B cell (primary cell): ENCODE measurements around the gene RP9. TPM values are rescaled to one million over a fixed set of nuclear protein-coding genes. Genes with fewer than 3 reads are reported as not detected.

Source experiments
- ATAC-seq: fragments of 200-7000 bp; cut with Tn5 transposase; one replicate; pipeline ENCODE4 v1.10.0; 2021; ENCODE audit warnings: low read depth, mild to moderate bottlenecking, moderate number of reproducible peaks, moderate library complexity
- CTCF ChIA-PET: fragments of 350-600 bp; sonication (Branson Sonifier 250); formaldehyde crosslinking; loops from one replicate; lab custom pipeline; 2021; ENCODE audit warnings: antibody characterized with exemption, inconsistent platforms; lab: Charles Lee
- POLR2A ChIA-PET: fragments of 350-600 bp; sonication (Branson Sonifier 250); formaldehyde crosslinking; loops from one replicate; lab custom pipeline; 2021; ENCODE audit warnings: antibody characterized with exemption; lab: Charles Lee
- DNase-seq: peaks from one replicate; pipeline ENCODE4 v3.0.0; 2013
- H2AFZ ChIP-seq: 2 replicates; pipeline ENCODE4 v1.6.1; 2012; ENCODE audit warnings: mild to moderate bottlenecking, low read depth, low read length; ENCODE audit not compliant: insufficient read depth, poor library complexity, severe bottlenecking
- H3K27ac ChIP-seq, 2 donors: 1 replicate in 1 of 2; 2 replicates in 1 of 2; pipeline ENCODE4 v1.5.1; 2012 to 2013; ENCODE audit warnings: low read length in 2 of 2, mild to moderate bottlenecking in 2 of 2, moderate library complexity in 1 of 2
- H3K27me3 ChIP-seq, 4 experiments: fragments of 200-600 bp in 1 of 4; sonication (generic) in 1 of 4; replicated peaks in 1 of 4; 1 replicate in 2 of 4; 2 replicates in 2 of 4; pipeline versions ENCODE4 v1.6.1 to v1.7.0; 2013 to 2016; ENCODE audit warnings: low read length in 3 of 4, mild to moderate bottlenecking in 2 of 4, mixed read lengths in 1 of 4, moderate library complexity in 1 of 4; ENCODE audit not compliant: insufficient read depth in 4 of 4, control insufficient read depth in 3 of 4; ENCODE audit errors: control extremely low read depth in 1 of 4
- H3K36me3 ChIP-seq, 2 experiments: replicated peaks in 1 of 2; 1 replicate in 1 of 2; 2 replicates in 1 of 2; pipeline versions ENCODE4 v1.6.1 to v1.7.1; 2013; ENCODE audit warnings: low read length in 1 of 2; ENCODE audit not compliant: insufficient read depth in 2 of 2, control insufficient read depth in 1 of 2; ENCODE audit errors: control extremely low read depth in 1 of 2, extremely low read depth in 1 of 2
- H3K4me1 ChIP-seq, 2 donors: fragments of 200-600 bp in 1 of 2; sonication (generic) in 1 of 2; 1 replicate in 1 of 2; 2 replicates in 1 of 2; pipeline versions ENCODE4 v1.5.1 to v1.6.1; 2013 to 2017; ENCODE audit warnings: low read length in 2 of 2; ENCODE audit not compliant: control insufficient read depth in 2 of 2, insufficient read depth in 2 of 2
- H3K4me2 ChIP-seq: replicated peaks from 2 replicates; pipeline ENCODE3; 2012; ENCODE audit warnings: mild to moderate bottlenecking, low read depth, low read length; ENCODE audit not compliant: poor library complexity, severe bottlenecking
- H3K4me3 ChIP-seq, 5 experiments: fragments of 200-600 bp in 1 of 5; sonication (generic) in 1 of 5; 1 replicate in 3 of 5; 2 replicates in 2 of 5; pipeline versions ENCODE4 v1.5.1 to v1.7.0; 2011 to 2016; ENCODE audit warnings: low read length in 4 of 5, mild to moderate bottlenecking in 4 of 5, low read depth in 2 of 5, control low read depth in 1 of 5, moderate library complexity in 1 of 5; ENCODE audit not compliant: insufficient read depth in 1 of 5; ENCODE audit errors: control extremely low read depth in 1 of 5, extremely low read depth in 1 of 5
- H3K79me2 ChIP-seq: fragments of 200-600 bp; sonication (generic); one replicate; pipeline ENCODE4 v1.6.0; 2016; ENCODE audit warnings: low read length; ENCODE audit not compliant: control insufficient read depth, insufficient read depth
- H3K9ac ChIP-seq: fragments of 200-600 bp; sonication (generic); 2 replicates; pipeline ENCODE4 v1.6.1; 2017; ENCODE audit warnings: mild to moderate bottlenecking, low read length, moderate library complexity
- H3K9me3 ChIP-seq, 3 donors: one replicate each; pipeline versions ENCODE4 v1.6.1 to v1.7.1; 2013; ENCODE audit warnings: low read length in 2 of 3; ENCODE audit not compliant: control insufficient read depth in 2 of 3, insufficient read depth in 1 of 3; ENCODE audit errors: control extremely low read depth in 1 of 3
- H4K20me1 ChIP-seq: 2 replicates; pipeline ENCODE4 v1.6.0; 2012; ENCODE audit warnings: mild to moderate bottlenecking, low read length; ENCODE audit not compliant: insufficient read depth, control insufficient read depth, poor library complexity, severe bottlenecking
- H3K27ac Mint-ChIP-seq: one replicate; pipeline ENCODE4 v1.8.0; 2021; ENCODE audit warnings: mixed read lengths
- H3K27me3 Mint-ChIP-seq: one replicate; pipeline ENCODE4 v1.8.0; 2021; ENCODE audit warnings: mixed read lengths
- H3K4me1 Mint-ChIP-seq: one replicate; pipeline ENCODE4 v1.8.0; 2021; ENCODE audit warnings: mixed read lengths
- H3K4me3 Mint-ChIP-seq: one replicate; pipeline ENCODE4 v1.8.0; 2021; ENCODE audit warnings: mixed read lengths
- H3K9me3 Mint-ChIP-seq: one replicate; pipeline ENCODE4 v1.8.0; 2022; ENCODE audit warnings: mixed read lengths; ENCODE audit not compliant: insufficient read depth
- EZH2 ChIP-seq: IDR thresholded peaks from 2 replicates; pipeline ENCODE4 v1.6.1; 2012; ENCODE audit warnings: borderline replicate concordance, low read depth, mild to moderate bottlenecking, moderate library complexity, low read length; ENCODE audit not compliant: insufficient read depth, poor library complexity, severe bottlenecking
- WGBS: methylation state at CpG from one replicate; pipeline ENCODE4 v1.1.5; 2013; ENCODE audit warnings: missing lambda C conversion rate; ENCODE audit not compliant: insufficient coverage; 5-methylcytosine and 5-hydroxymethylcytosine counted together
- intact Hi-C: fragments of 100-400 bp; cut with micrococcal nuclease; formaldehyde crosslinking; loops from one replicate; pipeline ENCODE4 v1.10.0; 2022
- polyA plus RNA-seq: library from polyadenylated mRNA; depleted of rRNA; stranded (reverse); fragments of >200 nt; gene quantifications from 2 replicates; pipeline ENCODE4 v1.2.3, GENCODE V29; 2012
- total RNA-seq, 2 donors: library from RNA; stranded (reverse); fragments of 120-200 nt in 1 of 2; gene quantifications; 1 replicate in 1 of 2; 2 replicates in 1 of 2; pipeline versions ENCODE4 v1.2.3 to v1.2.4, GENCODE V29; 2013 to 2022
- TF ChIP-seq, protein P1 (sequence below): fragments of 200-600 bp; IDR thresholded peaks from one replicate; pipeline ENCODE4 v1.8.0; 2022; ENCODE audit warnings: antibody characterized with exemption, mild to moderate bottlenecking

Gene RP9
- total and polyA plus RNA-seq, 2 donors (not counting 1 experiment from before 2014, with no cell fraction given), result 23.0 to 69.4 TPM

DNA sequence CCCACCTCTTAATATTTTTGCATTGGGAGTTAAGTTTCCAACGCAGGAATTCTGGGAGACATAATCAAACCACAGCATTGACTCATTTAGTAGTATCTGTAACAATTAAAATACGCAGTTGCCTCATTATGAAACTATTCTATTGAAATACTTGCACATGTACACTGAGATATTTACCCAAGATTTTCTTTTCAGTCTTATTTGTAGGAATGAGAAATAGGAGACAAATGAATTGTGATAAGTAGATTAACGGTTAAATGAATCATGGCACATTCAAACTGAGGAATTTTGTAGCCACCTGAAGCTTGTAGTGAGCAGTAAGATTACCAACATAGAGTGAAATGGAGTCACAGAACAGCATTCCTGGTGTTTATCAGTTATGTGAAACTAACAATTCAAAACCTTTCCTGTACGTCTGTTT, 18.1 kb downstream of the RP9 start:
- Histone ChIP-seq H3K9ac (no peak overlapping the region), H3K9me3 (peaks cover 0 to 7% (median 1%) of the 10 kb centered on the region in 3 donors), H3K4me3 (no peak overlapping the region), H3K4me1 (peaks cover 5 to 8% of the 10 kb centered on the region in 2 donors), H3K27ac (no peak overlapping the region), H2AFZ (no peak overlapping the region), H3K79me2 (no peaks in the 10 kb centered on the region), H4K20me1 (no peaks in the 10 kb centered on the region), H3K36me3 (peaks cover 8 to 27% of the 10 kb centered on the region in 2 experiments), H3K27me3 (no peaks in the 10 kb centered on the region), H3K4me2 (no peak overlapping the region)
- no CpG with 5 or more reads among the region's 4 CpGs for WGBS
- peaks cover 2% of the 10 kb centered on the region for H3K9me3 Mint-ChIP-seq
- DNase-seq (no peak), ATAC-seq (no peak)
- H3K4me3 Mint-ChIP-seq, result no peak overlapping the region
- no peaks in the 10 kb centered on the region for H3K27me3 Mint-ChIP-seq
- intact Hi-C loops, result no loop called here
- ChIA-PET POLR2A (no interaction called here), CTCF (no interaction called here)
- peaks cover 13% of the 10 kb centered on the region for H3K4me1 Mint-ChIP-seq
- no peak for TF ChIP-seq EZH2
- TF ChIP-seq, protein P1, sequence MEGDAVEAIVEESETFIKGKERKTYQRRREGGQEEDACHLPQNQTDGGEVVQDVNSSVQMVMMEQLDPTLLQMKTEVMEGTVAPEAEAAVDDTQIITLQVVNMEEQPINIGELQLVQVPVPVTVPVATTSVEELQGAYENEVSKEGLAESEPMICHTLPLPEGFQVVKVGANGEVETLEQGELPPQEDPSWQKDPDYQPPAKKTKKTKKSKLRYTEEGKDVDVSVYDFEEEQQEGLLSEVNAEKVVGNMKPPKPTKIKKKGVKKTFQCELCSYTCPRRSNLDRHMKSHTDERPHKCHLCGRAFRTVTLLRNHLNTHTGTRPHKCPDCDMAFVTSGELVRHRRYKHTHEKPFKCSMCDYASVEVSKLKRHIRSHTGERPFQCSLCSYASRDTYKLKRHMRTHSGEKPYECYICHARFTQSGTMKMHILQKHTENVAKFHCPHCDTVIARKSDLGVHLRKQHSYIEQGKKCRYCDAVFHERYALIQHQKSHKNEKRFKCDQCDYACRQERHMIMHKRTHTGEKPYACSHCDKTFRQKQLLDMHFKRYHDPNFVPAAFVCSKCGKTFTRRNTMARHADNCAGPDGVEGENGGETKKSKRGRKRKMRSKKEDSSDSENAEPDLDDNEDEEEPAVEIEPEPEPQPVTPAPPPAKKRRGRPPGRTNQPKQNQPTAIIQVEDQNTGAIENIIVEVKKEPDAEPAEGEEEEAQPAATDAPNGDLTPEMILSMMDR, result no peak
- H3K27ac Mint-ChIP-seq, result no peak overlapping the region

DNA sequence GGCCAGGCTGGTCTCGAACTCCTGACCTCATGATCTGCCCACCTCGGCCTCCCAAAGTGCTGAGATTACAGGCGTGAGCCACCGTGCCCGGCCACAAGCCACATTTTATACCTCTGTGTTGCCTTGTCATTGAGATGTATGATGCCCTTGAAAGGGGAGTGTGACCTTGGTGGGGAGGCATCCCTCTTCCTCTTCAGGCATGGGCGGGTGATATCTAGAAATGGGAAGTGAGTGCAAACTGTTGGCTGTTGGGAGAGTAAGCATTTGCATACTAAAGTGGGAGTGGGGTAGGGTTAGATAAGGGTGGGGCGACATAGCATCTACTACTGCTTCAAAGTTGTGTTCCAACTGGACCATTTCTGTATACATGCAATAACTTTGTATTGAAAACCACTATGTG, 20.1 kb downstream of the RP9 start:
- H3K79me2 ChIP-seq, result no peaks in the 10 kb centered on the region
- WGBS, result 100% methylated on average over 1 of the region's 7 CpGs
- H3K27me3 ChIP-seq, result no peaks in the 10 kb centered on the region
- no peak for ATAC-seq
- no peak overlapping the region for H3K4me3 Mint-ChIP-seq
- CTCF ChIA-PET, result interaction anchor here (0.9 kb wide), 1 partner anchor 20 kb away, joined by 4 read pairs; the partner anchor contains the start of gene RP9
- no peak overlapping the region for H3K4me3 ChIP-seq
- H3K4me1 Mint-ChIP-seq, result peaks cover 13% of the 10 kb centered on the region
- no peak overlapping the region for H3K27ac ChIP-seq
- no peak for DNase-seq
- POLR2A ChIA-PET, result no interaction called here
- no peaks in the 10 kb centered on the region for H4K20me1 ChIP-seq
- H3K9me3 ChIP-seq, result peaks cover 0 to 9% (median 4%) of the 10 kb centered on the region in 3 donors
- H3K9me3 Mint-ChIP-seq, result peaks cover 2% of the 10 kb centered on the region
- H3K27me3 Mint-ChIP-seq, result no peaks in the 10 kb centered on the region
- peaks cover 5 to 8% of the 10 kb centered on the region in 2 donors for H3K4me1 ChIP-seq
- H2AFZ ChIP-seq, result no peak overlapping the region
- peaks cover 5 to 14% of the 10 kb centered on the region in 2 experiments for H3K36me3 ChIP-seq
- intact Hi-C loops, result no loop called here
- H3K4me2 ChIP-seq, result no peak overlapping the region
- H3K27ac Mint-ChIP-seq, result no peak overlapping the region
- no peak overlapping the region for H3K9ac ChIP-seq
- no peak for TF ChIP-seq EZH2
- TF ChIP-seq, protein P1, result no peak
